Suprapubic skin (tissue), 4 donors: ENCODE data around the gene CTBP2. TPM values are rescaled to one million over a fixed set of nuclear protein-coding genes. Genes with fewer than 3 reads are reported as not detected.

Source experiments
- DNase-seq, 2 donors: peaks; one replicate each; pipeline ENCODE4 v3.0.0-alpha.2; 2019; ENCODE audit warnings: low spot score in 2 of 2
- H3K27ac ChIP-seq: fragments of 200-600 bp; sonication (generic); one replicate; pipeline ENCODE4 v1.5.1; 2019
- H3K27me3 ChIP-seq: fragments of 200-600 bp; sonication (generic); one replicate; pipeline ENCODE4 v1.5.1; 2019
- H3K36me3 ChIP-seq: fragments of 200-600 bp; sonication (generic); one replicate; pipeline ENCODE4 v1.5.1; 2019
- H3K4me1 ChIP-seq: fragments of 200-600 bp; sonication (generic); one replicate; pipeline ENCODE4 v1.5.1; 2019
- H3K4me3 ChIP-seq: fragments of 200-600 bp; sonication (generic); one replicate; pipeline ENCODE4 v1.5.1; 2019; ENCODE audit warnings: mild to moderate bottlenecking
- H3K9me3 ChIP-seq: fragments of 200-600 bp; sonication (generic); one replicate; pipeline ENCODE4 v1.5.1; 2019
- CTCF ChIP-seq, 2 donors: fragments of 200-600 bp in 1 of 2; fragments of 450-650 bp in 1 of 2; sonication (generic) in 1 of 2; IDR thresholded peaks; one replicate each; pipeline ENCODE4 v1.5.1; 2016 to 2019; ENCODE audit warnings: antibody characterized with exemption in 2 of 2, mild to moderate bottlenecking in 1 of 2, moderate library complexity in 1 of 2
- EP300 ChIP-seq: sonication (generic); formaldehyde crosslinking; IDR thresholded peaks from one replicate; pipeline ENCODE4 v1.6.1; 2017; ENCODE audit warnings: antibody characterized with exemption
- POLR2A ChIP-seq, 2 donors: fragments of 450-650 bp; IDR thresholded peaks; one replicate each; pipeline ENCODE4 v1.6.1; 2017; ENCODE audit warnings: antibody characterized with exemption in 2 of 2, mild to moderate bottlenecking in 2 of 2, moderate library complexity in 2 of 2
- POLR2AphosphoS5 ChIP-seq, 3 donors: sonication (generic); formaldehyde crosslinking; IDR thresholded peaks; one replicate each; pipeline ENCODE4 v1.6.1; 2017; ENCODE audit warnings: antibody characterized with exemption in 3 of 3
- WGBS: methylation state at CpG from one replicate; pipeline ENCODE4 v1.1.5; 2018; 5-methylcytosine and 5-hydroxymethylcytosine counted together
- total RNA-seq, 4 donors: library from RNA; depleted of rRNA; stranded (reverse); fragments of >200 nt; gene quantifications; one replicate each; pipeline ENCODE4 v1.1.0, GENCODE V29; 2016

The CTBP2 gene
- total RNA-seq, 4 donors from 2014 or later = 19.7 to 45.7 (median 29.4) TPM

DNA sequence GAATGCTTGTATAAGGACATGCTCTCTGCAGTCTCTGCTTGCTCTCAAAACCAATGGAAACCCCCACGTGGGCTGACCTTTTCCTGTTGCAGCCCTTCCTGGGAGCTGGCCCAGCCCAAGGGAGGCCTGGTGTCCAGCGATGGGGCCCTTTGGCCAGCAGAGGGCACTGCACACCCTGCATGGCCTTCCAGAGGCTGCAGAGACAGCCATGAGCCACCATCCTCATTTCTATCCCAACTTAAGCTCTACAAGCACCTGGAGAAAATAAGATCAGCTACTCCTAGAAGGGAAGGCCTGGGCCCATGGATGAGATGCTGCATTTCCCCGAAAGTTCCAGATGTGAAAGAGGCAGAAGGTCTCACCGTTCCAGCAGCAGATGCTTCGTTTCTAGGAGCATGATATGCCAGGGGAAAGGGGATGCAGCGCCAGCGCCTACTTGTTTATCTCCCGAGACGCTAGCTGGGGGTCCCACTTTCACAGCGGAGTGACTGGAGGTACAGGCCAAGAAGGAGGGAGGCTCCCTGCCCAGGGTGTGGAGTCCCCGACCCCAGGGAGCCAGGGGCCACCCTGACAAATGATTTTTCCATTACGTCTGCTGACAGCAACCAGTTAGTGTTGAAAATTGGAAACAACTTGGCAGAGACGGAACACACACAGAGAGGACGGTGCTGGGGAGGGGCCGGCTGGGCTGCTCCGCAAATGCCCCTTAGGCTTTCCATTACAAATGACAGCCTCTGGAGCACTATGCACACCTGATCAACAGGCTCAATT lies 112.1 kb downstream of the CTBP2 start:
- Histone ChIP-seq H3K27me3 (no peaks in the 10 kb centered on the region), H3K4me1 (peaks cover 52% of the 10 kb centered on the region)
- WGBS = 53% methylated on average over 11 of the region's 16 CpGs

GRCh38 chr10:125043841-125044658 lies 116.3 kb downstream of the CTBP2 start:
- no peak for TF ChIP-seq EP300
- TF ChIP-seq POLR2A (IDR thresholded peaks at IDR 0.05) = no peak
- TF ChIP-seq POLR2AphosphoS5 (IDR thresholded peaks at IDR 0.05) = no peak
- no peak for TF ChIP-seq CTCF (IDR thresholded peaks at IDR 0.05)
- 51% methylated on average over 17 of the region's 17 CpGs for WGBS
- Histone ChIP-seq H3K9me3 (no peaks in the 10 kb centered on the region), H3K4me3 (no peak overlapping the region), H3K4me1 (peaks cover 47% of the 10 kb centered on the region), H3K27me3 (no peaks in the 10 kb centered on the region), H3K36me3 (no peaks in the 10 kb centered on the region), H3K27ac (no peak overlapping the region)
- no peak for DNase-seq

More for the DNA sequence above, 112.1 kb downstream of the CTBP2 start:
- no peaks in the 10 kb centered on the region for H3K9me3 ChIP-seq
- no peak overlapping the region for H3K27ac ChIP-seq
- no peak for TF ChIP-seq POLR2A (IDR thresholded peaks at IDR 0.05)
- TF ChIP-seq POLR2AphosphoS5 (IDR thresholded peaks at IDR 0.05) = no peak
- peak; percentile 92 to 93 for TF ChIP-seq CTCF (IDR thresholded peaks at IDR 0.05)
- TF ChIP-seq EP300 = no peak
- no peaks in the 10 kb centered on the region for H3K36me3 ChIP-seq
- peak; percentile 90 for DNase-seq
- no peak overlapping the region for H3K4me3 ChIP-seq

DNA sequence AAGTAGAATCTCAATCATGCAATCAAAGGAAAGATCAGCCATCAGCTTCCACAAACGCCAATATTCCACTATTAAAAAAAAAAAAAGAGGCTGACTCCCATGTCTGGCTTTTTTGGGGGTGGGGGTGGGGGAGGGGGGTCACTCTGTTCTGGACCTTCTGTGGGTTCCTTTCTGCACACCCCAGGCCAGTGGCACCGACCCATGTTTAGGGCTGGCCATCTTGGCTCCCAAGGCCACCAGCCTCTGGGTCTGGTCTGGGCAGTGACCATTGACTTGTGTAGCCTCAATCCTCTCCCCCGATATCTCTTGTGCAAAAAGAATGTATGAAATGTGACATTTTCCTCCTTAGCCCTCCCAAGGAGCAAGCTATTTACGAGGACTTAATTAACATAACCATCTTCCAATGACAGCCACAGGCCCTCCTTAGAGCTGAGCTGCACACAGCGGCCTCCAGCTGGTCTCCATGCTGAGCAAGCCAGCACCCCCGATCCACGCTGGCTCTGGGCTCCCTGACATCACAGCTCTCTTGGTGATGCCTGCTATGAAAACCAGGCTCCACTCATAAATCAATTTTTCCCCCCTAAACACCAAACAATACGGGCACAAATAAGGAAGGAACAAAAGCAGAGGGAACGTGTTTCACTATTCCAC lies 118.4 kb downstream of the CTBP2 start:
- no peak for TF ChIP-seq CTCF (IDR thresholded peaks at IDR 0.05)
- H3K27me3 ChIP-seq = no peaks in the 10 kb centered on the region
- peaks cover 42% of the 10 kb centered on the region for H3K4me1 ChIP-seq
- no peak for DNase-seq
- H3K4me3 ChIP-seq = no peak overlapping the region
- peaks cover 4% of the 10 kb centered on the region for H3K36me3 ChIP-seq
- 84% methylated on average over 9 of the region's 9 CpGs for WGBS
- no peak overlapping the region for H3K27ac ChIP-seq
- no peaks in the 10 kb centered on the region for H3K9me3 ChIP-seq

DNA sequence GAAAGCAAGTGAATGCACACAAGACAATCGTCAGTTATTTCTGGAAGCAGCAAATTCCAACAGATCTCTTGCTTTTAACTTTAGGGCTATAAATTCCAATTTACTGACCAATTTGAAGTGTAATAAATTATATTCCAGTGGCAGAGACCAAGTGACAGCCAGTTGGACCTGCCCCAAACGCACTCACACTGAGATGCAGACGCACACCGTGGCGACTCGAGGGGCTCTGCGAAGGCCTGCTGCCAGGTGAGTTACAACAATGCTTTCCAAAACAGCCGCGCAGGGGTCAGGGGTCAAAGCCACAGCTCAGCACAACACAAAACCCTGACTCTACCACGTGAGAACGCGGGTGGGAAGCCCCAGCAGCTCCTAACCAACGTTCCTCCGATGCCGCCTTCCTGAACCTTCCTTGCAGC lies 121.0 kb downstream of the CTBP2 start:
- DNase-seq = no peak
- Histone ChIP-seq H3K27me3 (no peaks in the 10 kb centered on the region), H3K4me3 (no peak overlapping the region), H3K4me1 (peaks cover 27% of the 10 kb centered on the region), H3K36me3 (peaks cover 4% of the 10 kb centered on the region), H3K27ac (no peak overlapping the region), H3K9me3 (no peaks in the 10 kb centered on the region)
- no peak for TF ChIP-seq EP300
- TF ChIP-seq POLR2A (IDR thresholded peaks at IDR 0.05) = no peak
- WGBS = 85% methylated on average over 15 of the region's 15 CpGs

- TF ChIP-seq EP300 = no peak
- no peak for TF ChIP-seq POLR2A (IDR thresholded peaks at IDR 0.05)
- no peak for TF ChIP-seq POLR2AphosphoS5 (IDR thresholded peaks at IDR 0.05)
- TF ChIP-seq CTCF (IDR thresholded peaks at IDR 0.05) = no peak
- 72% methylated on average over 8 of the region's 8 CpGs for WGBS
- no peak for DNase-seq
- Histone ChIP-seq H3K27ac (no peak overlapping the region), H3K9me3 (no peaks in the 10 kb centered on the region), H3K36me3 (peaks cover 4% of the 10 kb centered on the region), H3K27me3 (no peaks in the 10 kb centered on the region), H3K4me3 (no peak overlapping the region), H3K4me1 (peaks cover 22% of the 10 kb centered on the region)
Measured at GRCh38 chr10:125038637-125039036, 121.7 kb downstream of the CTBP2 start.
